GM21515 (cell line): ENCODE data around the gene SDK1.

ENCODE experiments used
- ATAC-seq: cut with Tn5 transposase; IDR thresholded peaks from one replicate; pipeline ENCODE4 v1.9.1; 2021; ENCODE audit not compliant: unreplicated experiment

Gene SDK1

GRCh38 chr7:4025694-4026615, 724.9 kb downstream of the SDK1 start:
- no peak for ATAC-seq

GRCh38 chr7:4026941-4027486, 726.0 kb downstream of the SDK1 start:
- ATAC-seq = no peak

- no peak for ATAC-seq
These were observed 727.2 kb downstream of the SDK1 start for GRCh38 chr7:4028221-4028620.

- ATAC-seq = no peak
These were observed 728.9 kb downstream of the SDK1 start for GRCh38 chr7:4029941-4030340.

- no peak for ATAC-seq
These were observed 729.4 kb downstream of the SDK1 start for GRCh38 chr7:4030346-4030950.

GRCh38 chr7:4033996-4034395, 732.9 kb downstream of the SDK1 start:
- ATAC-seq = no peak

- ATAC-seq = no peak
These were observed 736.3 kb downstream of the SDK1 start for GRCh38 chr7:4037308-4037707.

GRCh38 chr7:4037877-4038276, 736.8 kb downstream of the SDK1 start:
- no peak for ATAC-seq

- no peak for ATAC-seq
These were observed 739.3 kb downstream of the SDK1 start for GRCh38 chr7:4040109-4040928.

GRCh38 chr7:4042402-4043045, 741.5 kb downstream of the SDK1 start:
- ATAC-seq = no peak

GRCh38 chr7:4043988-4044387, 742.9 kb downstream of the SDK1 start:
- ATAC-seq = no peak

- ATAC-seq = no peak
These were observed 744.4 kb downstream of the SDK1 start for GRCh38 chr7:4045450-4045849.

- ATAC-seq = no peak
These were observed 744.9 kb downstream of the SDK1 start for GRCh38 chr7:4045975-4046374.

GRCh38 chr7:4048336-4048735, 747.3 kb downstream of the SDK1 start:
- ATAC-seq = no peak

- no peak for ATAC-seq
These were observed 748.1 kb downstream of the SDK1 start for GRCh38 chr7:4049202-4049601.

- no peak for ATAC-seq
These were observed 749.1 kb downstream of the SDK1 start for GRCh38 chr7:4050126-4050660.

- no peak for ATAC-seq
These were observed 750.6 kb downstream of the SDK1 start for GRCh38 chr7:4051696-4052095.

GRCh38 chr7:4052130-4052529, 751.1 kb downstream of the SDK1 start:
- ATAC-seq = no peak

GRCh38 chr7:4054158-4054557, 753.1 kb downstream of the SDK1 start:
- no peak for ATAC-seq

GRCh38 chr7:4056552-4057288, 755.7 kb downstream of the SDK1 start:
- ATAC-seq = no peak
